SKM-1 treated with dmso at 0.1 percent for 144 hours (cell line): Measurements from ENCODE around the gene PAPPA2.

Experiments
- DNase-seq: peaks from one replicate; lab custom pipeline; 2025; ENCODE audit not compliant: unreplicated experiment; lab: John Stamatoyannopoulos, UW

The PAPPA2 gene

DNA sequence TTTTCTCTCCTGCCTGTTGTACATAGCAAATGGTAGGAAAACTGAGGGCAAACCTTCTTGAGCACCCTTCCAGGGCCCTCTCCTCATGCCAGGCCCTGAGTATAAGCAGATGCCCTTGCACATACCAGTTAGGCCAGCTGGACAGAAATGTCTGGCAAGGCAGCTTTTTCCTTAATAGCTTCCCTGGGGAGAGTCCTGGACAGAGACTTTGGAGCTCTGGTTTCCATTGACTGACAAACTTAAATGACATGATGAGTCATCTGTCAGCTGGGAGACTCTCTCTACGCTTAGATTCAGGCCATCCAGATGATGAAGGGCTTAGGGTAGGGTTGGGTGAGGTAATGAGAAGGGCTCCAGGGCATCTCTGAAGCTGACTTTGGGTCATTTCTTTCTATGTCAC is 384.1 kb downstream of the PAPPA2 start:
- DNase-seq, result no peak

DNA sequence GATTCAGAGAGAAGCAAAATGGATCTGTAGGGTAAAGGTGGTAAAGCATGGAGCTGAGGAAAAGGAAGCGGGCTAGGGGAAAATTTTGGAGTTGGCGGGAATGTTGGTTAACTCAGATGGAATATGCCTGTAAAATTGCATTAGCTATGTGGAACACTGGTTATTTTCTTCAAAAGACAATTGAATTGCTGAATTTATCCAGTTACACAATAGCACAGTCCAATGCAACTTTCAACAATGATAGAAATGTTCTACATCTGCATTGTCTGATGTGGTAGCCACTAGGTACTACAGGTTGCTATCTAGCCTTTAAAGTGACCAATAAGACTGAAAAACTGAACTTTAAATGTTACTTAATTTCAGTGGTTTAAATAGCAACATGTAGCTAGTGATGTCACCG is 386.3 kb downstream of the PAPPA2 start:
- DNase-seq, result no peak

DNA sequence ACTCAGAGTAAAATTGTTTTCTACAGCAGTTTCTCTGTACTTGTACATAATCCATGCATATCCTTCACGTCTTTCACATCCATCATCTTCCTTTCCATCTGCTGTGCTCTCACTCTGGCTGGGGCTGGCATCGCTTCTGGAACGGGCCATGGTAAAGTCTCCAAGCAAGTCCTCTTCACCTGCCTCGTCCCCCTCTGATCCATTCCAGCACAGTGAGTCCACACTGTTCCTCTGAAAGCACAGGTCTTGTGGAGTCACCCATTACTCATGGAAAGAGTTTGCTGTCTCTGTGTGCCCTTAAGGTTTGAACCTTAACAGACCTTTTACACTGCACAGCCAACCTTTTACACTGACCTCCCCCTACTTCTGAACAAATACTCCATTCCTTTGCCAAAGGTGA is 387.9 kb downstream of the PAPPA2 start:
- no peak for DNase-seq

DNA sequence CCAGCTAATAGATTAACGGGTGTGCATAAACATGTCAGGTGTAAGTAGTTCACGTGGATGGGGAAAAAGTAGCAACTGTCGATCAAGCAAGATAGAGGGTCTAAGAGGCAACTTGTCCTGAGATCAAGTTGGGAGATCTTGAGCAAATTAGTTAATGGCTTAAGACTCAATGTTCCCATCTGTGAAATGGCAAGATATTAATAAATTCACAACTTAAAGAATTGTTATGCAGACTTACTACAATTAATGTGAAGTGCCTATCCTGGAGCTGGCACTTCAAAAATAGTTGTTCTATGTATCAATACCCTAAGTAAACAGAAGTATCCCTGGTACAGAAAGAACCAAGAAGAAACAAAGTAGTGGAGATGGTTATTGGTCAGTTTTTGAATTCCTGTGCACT is 389.1 kb downstream of the PAPPA2 start:
- DNase-seq, result no peak

DNA sequence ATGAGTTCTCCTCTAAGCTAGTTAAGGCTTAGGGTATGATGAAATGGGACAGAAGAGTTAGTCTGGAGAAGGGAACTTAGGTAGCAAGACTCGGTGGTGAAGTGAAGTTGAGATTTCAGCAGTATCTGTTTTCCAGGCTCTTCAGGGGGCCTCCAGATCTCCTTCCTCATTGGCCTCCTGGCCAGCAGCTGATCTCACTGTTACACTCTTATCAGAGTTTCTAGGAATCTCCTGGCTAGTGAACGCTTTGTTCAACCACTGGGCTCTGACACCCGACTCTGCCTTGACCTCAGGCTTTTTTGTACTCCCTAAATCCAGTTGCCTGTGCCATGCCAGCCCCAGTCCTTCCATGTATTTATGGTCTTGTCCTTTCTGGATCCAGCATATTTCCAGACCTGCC is 390.5 kb downstream of the PAPPA2 start:
- no peak for DNase-seq

DNA sequence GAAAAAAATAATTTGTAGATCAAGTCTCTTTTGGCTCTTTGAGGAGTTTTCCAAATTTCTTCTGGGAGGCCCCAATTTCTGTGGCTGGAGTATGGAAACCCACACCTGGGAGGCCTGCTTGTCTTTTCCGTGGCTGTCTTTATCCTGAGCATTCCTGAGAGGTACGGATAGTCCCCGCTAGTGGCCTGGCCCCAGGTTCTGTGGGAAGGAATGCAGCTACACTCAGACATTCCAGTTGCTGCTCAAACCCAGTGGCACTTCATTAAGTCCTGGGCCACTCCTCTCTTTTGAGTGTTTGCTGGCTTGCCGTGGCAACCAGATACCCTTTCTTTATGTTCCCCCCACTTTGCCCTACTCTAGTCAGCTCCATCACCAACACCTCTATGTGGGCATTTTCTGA is 391.1 kb downstream of the PAPPA2 start:
- no peak for DNase-seq

DNA sequence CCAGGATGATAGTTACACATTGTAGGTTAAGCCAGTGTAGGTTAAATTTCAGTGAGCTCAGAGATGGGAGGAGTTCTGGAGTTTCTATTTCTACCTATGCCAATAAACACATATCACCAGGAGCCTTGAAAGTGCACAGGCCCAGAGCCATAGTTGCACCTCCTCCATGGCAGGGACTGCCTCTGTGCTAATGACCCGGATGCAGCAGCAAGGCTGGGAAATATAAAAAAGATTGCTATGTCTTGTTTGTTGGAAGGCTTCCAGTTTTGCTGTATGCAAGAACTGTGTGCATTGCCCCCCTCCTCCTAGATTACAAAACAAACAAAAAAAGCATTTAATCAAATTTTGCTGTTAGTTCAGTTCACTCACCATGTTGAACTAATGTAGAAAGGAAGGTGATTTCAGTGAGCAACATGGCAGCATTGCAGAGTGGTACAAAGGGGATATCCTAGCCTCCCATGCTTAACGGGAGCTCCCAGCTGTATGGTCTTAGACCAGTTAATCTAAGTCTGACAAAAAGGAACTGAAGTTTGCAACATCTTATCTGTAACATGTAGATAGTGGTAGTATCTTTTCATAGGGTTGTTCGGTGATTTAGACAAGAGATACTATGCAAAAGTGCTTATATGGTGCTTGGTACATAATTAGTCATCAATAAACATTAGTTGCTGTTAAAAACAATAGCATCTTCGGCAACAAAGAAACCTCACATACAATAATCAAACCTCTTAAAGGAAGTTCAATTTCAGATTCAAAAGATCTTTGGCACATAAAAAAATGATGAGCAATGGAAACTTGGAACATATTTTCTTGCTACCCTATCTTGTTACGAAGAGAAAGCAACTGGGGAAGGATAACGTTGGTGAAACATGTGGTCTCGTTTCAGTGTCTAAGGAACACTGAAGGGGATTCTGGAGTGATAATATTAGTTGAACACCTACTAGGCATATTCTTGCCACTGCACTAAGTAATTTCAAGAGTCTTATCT is 392.1 kb downstream of the PAPPA2 start:
- no peak for DNase-seq

DNA sequence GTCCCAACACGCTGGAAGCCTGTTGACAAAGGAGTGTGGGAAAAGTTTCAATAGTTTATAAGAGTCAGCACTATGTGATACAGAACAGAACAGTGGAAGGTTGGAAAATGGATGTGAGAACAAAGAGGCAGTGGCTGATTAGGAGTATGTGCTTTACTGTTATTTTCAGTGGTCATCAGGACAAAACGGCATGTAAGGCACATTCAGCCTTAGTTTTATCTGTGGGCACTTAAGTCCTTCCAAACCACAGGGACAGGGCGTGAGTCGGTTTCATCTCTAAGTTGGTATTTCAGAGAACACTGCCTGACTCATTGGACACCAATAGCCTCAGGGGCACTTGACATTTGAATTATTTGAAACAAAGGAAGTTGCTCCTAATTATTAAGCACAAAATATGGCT is 394.7 kb downstream of the PAPPA2 start:
- DNase-seq, result no peak

DNA sequence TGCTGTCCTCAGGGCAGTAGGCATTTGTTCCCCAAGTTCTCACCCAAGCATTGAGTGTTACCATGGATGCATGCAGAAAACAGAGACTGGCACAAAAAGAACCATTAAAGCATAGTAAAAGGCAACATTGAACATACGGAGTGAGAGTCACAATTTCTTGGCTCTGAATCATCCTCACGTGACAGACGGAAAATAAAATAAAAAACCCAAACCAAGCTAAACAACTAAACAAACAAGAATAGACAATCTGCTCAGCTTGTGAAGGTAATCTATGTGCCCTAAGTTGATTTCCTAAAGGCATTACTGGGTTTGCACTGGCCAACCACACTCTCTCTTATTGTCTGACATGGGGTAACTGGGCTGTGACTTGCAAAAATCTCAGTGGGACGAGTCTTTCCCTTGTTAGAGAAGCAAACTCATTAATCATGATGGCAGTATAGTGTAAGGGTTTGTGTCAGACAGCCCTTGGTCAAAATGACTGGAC is 395.5 kb downstream of the PAPPA2 start:
- no peak for DNase-seq

DNA sequence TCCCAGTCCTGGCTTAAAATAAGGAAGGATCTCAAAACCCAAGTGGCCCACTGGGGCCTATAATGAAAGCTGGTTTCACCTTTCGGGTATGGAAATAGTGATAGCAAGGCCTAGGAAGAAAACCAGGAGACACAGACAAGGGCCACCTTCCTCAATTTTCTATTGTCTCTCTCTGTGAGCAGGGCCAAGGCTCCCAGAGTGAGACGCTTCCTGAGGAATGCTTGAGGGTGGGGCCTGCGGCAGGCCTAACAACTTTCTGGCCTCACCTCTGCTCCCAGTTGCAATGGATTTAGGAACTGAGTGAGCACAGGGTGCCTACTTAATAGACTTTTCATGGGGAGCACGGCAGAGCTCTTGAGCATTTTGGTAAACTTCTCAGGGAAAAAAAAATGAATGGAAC is 400.6 kb downstream of the PAPPA2 start:
- no peak for DNase-seq

DNA sequence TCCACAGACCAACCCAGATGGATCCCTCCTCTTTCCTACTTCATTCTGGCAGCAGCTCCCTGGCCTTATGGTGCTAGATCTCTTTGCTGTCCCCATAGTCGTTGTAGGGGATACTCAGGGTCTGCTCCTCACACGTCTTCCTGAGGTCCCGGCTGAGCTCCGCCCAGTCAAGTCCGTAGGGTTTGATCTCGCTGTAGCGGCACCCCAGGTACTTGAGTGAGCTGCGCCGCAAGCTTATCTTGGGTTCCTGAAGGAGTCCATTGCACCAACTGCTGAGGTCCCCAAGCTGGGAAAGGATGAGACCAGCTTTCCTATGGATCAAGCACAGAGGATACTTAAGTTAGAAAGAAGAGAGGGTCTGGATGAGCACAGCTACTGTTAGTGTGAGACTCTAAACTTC is 401.2 kb downstream of the PAPPA2 start:
- DNase-seq, result no peak

DNA sequence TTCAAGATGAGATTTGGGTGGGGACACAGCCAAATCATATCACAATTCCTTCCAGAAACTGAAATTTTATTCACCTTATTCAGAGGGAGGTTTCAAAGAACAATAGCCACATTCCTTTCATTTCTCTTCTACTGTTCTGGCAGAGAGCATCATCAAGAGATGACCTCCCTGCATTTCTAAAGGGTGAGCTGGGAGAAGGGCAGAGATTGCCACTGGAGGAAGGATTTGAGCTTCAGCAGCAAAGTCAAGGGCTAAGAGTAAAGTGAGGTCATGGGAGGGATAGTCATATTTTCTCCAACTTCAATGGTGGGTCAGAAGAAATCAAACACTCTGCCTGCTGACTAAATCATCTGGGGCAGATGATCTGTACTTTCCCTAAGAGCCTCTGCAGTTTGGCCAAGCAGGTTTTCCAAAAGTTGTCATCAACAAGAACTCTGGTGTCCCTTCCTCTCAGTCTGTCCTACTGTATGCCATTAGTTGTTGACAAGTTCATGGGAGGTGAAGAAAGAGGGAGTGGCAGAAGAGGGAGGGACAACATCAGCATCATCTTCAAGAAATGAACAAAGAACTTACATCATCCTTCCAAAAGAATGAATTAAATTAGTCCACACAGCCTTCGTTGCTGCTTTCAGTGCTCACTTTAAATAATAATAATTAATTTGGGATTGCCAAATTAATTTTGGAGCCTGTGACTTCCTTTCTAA is 403.2 kb downstream of the PAPPA2 start:
- DNase-seq, result no peak

DNA sequence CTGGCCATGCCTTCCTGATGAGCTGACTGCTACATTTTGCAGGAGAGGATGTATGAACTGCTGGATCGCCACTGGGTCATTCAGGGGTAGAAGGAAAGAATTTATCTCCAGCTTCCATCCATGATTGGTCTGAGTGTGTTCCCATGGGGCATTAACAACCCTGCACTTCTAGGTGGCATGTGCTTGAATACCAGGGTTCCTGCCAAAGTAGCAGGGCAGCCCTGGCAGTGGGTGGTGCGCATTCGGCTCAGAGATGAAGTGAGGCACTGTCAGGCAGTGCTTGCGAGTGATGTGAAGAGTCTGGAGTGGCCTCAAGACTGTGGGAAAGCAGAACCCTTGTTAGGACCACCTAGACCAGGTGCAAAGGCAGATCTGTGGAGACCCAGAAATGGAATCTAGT is 406.6 kb downstream of the PAPPA2 start:
- DNase-seq, result no peak

DNA sequence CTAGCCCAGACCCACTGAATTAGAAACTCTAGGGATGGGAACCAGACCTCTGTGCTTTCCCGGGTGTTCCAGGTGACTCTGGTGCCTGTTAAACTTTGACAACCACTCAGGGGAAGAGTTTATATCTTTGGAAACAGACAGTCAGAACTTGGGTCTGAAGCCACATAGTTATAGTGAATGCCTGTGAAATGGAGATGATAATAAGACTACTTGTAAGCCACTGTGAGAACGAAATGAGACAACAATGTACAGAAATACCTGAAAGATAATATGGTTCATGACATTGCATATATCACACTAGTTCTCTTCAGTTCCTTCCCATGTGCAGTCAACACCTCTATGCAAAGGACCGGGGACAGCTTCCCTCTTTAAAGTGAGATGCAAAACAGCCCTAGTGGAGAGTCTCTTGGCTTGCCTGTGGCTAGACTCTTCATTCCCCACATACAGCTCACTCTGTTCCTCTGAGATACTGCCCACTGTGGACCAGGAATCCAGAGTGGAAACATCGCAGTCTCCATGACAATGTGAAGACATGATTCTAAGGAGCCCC is 414.1 kb downstream of the PAPPA2 start:
- no peak for DNase-seq

DNA sequence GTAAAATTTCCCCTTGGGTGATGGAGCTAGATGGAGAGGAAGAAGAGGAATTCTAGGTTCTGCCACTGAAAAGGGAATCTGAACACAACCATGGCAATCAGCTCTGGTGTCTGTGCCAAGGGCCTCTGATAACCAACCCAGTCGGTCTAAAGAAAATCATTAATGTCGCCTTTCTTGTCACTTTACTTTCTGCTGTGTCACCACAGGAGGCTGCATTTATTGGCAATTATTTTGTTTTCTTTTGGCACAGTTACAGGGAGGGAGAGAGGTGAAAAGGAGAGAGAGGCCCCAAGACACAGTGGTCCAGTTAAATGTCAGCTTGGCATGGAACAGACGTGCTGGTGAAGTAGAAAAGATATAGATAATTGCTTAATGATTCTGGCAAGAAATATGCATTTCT is 414.6 kb downstream of the PAPPA2 start:
- DNase-seq, result no peak

DNA sequence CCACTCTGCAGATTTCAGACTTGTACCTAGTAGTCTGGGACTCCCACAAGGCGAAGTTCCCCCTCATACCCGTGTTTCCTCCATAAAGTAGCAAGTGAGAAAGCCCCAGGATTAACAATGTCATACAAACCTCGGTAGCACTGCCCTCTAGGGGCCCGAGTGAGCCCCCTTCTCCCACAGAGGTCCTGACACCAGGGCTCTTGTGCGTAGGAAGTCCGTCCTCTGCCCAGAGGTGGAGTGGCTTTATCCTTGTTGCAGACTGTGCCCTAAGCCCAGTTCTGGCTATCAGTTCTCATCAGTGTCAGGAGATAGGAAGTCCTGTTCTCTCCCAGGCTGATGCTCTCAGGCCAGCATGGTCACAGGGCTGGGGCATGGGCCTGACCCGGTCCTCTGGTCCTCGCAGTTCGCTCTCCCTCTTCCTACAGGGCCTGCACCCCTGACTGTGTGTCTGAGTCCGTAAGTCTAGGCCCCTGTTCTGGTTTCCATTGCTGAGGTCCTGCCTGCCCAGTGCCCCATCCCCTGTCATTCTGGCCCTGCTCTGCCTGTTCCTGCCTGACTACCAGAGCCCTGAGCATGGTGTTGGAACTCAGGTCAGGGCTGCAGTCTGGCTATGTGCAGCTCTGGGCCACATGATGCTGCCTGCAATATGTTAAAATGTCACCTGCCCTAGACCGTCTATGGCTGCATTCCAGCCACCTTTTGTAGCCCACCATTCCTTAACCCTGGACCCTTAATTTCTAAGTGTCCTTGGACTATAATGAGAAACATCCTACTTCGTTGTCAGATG is 416.0 kb downstream of the PAPPA2 start:
- DNase-seq, result peak; percentile 27

DNA sequence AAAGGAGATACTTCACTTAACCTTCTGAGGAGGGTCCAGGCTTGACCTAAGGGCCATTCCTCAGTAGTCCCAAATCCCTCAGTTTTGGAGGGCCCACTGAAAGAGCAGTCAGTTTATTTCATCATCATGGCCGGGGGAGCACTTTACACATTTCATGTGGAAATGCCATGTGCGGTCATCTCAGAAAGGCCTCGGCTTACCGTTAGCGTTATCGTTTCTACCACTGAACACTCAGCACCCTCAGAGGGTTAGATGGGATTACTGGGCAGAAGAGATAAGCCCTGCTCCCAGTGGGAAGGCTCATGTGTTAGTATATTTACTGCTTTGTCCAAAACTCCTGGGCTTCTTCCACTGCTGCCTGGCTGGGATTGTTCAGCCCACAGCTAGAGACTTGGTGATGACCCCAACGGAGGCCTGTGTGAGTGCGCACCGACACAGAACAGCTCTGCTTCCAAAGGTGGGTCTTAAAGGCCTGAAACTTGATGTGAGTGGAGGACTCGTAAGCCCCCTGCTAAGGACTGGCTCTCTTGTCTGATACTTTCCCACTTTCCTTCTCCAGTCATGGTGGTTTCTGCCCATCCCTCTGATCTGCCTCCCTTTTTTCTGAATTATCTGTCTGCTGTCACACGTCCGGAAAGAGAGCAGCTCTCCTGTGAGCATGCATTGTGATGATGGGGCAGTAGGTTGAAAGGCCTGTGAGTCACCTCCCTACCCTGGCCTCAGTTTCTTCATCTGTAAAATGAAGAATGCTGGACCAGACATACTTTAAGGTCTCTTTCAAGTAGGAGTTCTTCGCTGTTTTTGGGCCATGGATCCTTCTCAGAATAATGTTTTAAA is 417.0 kb downstream of the PAPPA2 start:
- no peak for DNase-seq

DNA sequence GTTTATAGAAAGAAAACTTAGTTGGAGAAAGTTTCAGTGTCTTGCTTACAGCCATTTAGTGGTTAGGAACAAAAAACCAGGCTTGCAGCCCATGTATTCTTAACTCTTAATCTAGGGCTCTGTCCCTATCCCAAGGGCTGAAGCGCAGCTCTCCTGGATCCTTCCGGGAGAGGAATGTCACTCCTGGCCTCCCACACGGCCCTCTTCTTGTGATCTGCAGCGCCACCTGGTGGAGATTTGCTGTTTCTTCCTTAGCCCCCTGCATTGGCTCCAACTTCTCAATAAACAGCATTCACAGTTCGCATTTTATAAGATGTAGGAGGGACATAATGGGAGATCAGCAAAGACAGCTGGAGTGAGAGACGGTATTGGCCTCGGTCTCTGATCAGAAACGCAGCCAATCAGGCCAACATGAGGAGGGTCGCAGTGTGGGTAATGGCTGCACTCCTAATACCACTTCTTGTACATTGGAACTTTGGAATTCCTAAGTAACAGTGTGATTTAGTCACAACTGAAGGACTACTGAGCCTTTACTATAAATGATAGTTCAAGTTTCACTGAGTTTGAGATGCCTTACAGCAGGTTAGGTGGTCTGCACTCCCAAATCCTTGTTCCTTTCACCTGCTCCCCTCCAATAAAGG is 418.1 kb downstream of the PAPPA2 start:
- peak; percentile 54 for DNase-seq

DNA sequence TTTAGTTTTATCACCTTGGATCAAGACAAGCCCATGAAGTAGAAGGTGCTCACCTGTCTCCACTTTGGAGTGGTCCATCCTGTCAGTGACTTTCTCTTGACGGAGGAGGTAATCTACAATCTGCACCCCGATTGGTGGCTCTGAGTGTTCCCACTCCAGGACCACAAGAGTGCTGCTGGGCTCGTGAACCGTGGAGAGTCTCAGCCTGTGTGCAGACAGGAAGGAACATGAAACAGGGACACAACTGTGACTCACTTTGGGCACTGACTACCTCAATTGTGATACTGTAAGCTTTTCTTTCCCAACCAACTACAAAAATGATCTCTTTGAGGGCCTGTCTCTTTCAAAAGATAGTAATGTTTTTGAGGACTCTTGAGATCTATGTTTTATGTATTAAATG is 421.3 kb downstream of the PAPPA2 start:
- DNase-seq, result no peak

DNA sequence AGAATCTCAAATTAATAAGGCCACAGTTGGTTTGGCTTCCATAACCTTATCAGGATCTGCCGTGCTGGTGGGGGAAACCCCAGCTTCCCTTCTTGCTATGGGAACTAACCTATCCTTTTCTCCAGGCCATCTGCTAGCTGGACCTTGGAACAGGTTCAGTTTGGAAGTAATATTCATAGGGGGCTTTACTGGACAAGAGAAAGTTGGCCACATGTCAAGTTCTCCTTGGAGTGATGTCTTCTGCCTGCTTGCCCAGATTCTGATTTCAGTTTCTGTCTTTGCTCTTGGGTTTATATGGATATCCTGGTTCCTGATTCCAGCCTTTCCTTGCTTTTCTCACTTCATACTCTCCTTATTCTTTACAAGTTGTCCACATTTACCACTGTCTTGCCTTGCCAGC is 421.9 kb downstream of the PAPPA2 start:
- no peak for DNase-seq
